ENCODE results near the gene GORAB.

GRCh38 chr1:170530972-170531757 lies 801 bp upstream of the GORAB start:
- TF ChIP-seq EP300 (IDR thresholded peaks at IDR 0.05; ENCODE audit: borderline replicate concordance in 1 of 2, low read depth in 2 of 2, low read length in 2 of 2) (no peak), JUN (IDR thresholded peaks at IDR 0.05; ENCODE audit: low read depth, low read length) (no peak), CTCF (IDR thresholded peaks at IDR 0.05; ENCODE audit: control extremely low read depth in 1 of 3, insufficient read depth in 1 of 3, low read depth in 1 of 3, low read length in 3 of 3) (no peak), HDAC6 (IDR thresholded peaks at IDR 0.05; ENCODE audit: low read depth, low read length) (no peak), ZNF274 (IDR thresholded peaks at IDR 0.05; ENCODE audit: borderline replicate concordance, extremely low read depth, low read length) (no peak), TAF1 (IDR thresholded peaks at IDR 0.05; ENCODE audit: low read depth, low read length) (no peak), ATF3 (IDR thresholded peaks at IDR 0.05; ENCODE audit: insufficient read depth, low read depth, low read length) (no peak), POU5F1 (IDR thresholded peaks at IDR 0.05; ENCODE audit: low read depth, low read length) (no peak), RXRA (IDR thresholded peaks at IDR 0.05; ENCODE audit: insufficient read depth, low read depth, low read length) (no peak)

Data from H1 (cell line).